GM12873 (cell line): ENCODE results near the gene ATP9B.

ENCODE experiments used
- TF ChIP-seq, protein P1 (sequence below): IDR thresholded peaks from 2 replicates; pipeline ENCODE4 v1.5.1; 2012; ENCODE audit warnings: low read depth, mild to moderate bottlenecking, moderate library complexity, low read length, control low read depth; ENCODE audit not compliant: insufficient read depth; ENCODE audit errors: missing control alignments

Gene ATP9B

DNA sequence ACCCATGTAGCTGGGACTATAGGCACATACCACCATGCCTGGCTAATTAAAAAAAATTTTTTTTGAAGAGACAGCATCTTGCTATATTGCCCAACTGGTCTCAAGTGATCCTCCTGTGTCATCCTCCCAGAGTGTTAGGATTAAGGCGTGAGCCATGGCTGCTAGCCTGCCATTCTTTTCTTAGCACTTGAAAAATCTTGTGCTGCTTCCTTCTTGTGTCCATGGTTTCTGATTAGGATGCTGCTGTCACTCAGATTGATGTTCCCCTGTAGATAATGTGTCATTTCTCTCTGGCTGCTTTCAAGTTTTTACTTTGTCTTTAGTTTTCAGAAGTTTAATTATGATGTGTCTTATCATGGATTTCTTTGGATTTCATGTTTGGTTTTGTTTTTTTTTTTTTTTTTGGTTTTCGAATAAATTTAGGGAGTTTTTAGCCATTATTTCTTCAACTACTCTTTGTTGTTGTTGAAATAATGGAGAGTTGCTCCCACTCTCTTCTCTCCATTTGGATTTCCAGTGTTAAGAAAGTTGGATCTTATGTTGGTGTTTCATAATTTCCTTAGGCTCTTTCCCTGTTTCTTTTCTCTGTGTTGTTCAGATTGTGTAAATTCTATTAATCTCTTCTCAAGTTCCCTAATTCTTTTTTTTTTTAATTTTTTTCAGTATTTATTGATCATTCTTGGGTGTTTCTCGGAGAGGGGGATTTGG, 2.5 kb downstream of the ATP9B start:
- TF ChIP-seq, protein P1, sequence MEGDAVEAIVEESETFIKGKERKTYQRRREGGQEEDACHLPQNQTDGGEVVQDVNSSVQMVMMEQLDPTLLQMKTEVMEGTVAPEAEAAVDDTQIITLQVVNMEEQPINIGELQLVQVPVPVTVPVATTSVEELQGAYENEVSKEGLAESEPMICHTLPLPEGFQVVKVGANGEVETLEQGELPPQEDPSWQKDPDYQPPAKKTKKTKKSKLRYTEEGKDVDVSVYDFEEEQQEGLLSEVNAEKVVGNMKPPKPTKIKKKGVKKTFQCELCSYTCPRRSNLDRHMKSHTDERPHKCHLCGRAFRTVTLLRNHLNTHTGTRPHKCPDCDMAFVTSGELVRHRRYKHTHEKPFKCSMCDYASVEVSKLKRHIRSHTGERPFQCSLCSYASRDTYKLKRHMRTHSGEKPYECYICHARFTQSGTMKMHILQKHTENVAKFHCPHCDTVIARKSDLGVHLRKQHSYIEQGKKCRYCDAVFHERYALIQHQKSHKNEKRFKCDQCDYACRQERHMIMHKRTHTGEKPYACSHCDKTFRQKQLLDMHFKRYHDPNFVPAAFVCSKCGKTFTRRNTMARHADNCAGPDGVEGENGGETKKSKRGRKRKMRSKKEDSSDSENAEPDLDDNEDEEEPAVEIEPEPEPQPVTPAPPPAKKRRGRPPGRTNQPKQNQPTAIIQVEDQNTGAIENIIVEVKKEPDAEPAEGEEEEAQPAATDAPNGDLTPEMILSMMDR = no peak

DNA sequence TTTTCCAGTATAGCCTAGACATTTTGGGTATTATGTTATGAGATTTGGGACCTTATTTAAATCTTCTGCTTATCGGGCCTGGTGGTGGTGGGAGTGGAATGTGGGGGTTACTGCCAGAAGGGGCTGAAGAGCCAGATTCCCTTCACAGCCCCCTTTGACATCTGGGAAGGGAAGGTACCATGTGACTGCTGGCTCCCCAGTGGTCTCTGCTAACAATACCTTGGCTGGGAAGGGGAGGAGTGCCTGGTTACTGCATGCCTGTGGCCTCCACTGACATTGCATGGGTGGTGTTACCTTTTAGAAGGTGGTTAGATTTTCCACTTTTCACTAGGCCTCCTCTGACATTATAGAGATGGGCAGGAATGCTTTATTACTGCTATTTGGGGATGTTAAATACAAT, 8.0 kb downstream of the ATP9B start:
- TF ChIP-seq, protein P1 = no peak

DNA sequence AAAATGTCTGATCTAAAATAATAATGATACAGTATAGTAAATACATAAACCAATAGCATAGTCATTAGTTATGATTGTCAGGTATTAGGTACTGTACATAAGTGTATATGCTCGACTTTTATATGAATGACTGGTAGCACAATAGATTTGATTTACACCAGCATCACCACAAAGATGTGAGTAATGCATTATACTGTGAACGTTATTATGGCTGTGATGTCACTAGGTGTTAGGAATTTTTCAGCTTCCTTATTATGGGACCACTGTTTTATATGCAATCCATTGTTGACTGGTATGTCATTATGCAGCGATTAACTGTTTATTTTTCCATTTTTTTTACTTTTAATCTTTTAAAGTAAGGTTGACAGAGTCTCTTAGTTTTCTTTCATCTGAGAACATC, 23.7 kb downstream of the ATP9B start:
- TF ChIP-seq, protein P1 = no peak

DNA sequence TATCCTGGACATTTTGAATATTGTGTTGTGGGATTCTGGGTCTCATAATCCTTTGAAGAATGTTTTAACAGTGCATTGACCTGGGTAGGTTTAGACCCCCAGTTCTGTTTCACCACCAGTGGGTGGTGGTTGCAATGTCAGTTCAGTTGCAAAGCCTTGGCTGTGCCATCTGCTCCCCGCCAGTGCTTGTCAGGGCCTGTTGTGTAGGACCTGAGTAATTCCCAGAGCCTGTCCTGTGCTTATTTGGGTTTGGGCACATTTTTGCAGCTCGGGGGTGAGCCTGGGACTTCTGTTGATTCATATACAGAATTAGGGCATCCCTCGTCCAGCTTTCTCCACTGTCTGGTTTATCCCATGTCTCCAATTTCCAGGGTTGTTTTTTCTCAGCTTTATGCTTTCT, 24.8 kb downstream of the ATP9B start:
- TF ChIP-seq, protein P1 = no peak

DNA sequence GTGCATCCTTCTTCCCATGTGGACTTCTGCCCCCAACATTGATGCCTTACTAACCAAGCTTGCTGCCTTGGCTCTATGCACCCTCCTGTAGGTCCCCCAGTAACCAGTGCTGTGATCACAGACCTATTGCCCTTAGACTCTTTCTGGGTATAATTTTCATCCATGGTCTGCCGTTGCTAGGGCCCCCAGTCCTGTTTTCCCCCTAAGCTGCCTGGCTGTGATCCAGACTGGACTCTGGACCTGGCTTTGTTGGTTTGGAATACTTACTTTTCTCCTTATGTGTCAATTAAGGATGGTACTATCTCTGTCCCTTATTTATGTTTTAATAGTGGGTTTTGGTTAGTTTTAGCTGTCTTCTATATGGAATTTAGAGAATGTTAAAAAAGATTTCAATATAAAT, 26.0 kb downstream of the ATP9B start:
- TF ChIP-seq, protein P1 = no peak

DNA sequence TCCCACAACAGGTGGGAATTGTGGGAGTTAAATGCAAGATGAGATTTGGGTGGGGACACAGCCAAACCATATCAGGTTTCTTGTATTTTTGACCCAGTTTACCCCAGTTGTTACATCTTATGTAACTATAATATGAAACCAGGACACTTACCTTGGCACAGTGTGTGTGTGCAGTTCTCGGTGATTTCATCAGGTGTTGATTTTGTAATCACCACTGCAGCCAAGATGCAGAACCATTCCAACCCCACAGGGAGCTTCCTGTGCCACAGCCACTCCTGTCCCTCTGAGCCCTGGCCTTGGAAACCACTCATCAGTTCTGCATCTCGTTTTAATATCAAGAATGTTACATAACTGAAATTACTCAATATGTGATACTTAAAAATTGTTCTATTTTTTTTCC, 31.8 kb downstream of the ATP9B start:
- TF ChIP-seq, protein P1 = no peak

DNA sequence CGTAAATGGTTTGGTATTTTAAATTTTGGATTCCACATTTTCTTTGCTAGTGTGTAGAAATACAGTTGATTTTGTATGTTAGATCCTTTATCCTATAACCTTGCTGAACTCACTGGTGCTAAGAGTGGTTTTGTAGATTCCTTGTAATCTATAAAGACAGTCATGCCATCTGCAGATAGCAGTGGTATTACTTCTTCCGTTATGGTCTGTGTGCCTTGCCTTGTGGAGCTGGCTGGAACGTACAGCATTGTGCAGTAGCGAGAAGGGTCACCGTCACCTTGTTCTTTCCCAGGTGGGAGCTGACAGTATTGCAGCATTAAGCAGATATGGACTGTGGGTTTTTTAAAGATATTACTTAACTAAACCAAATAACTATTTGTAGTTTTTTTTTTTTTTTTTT, 33.7 kb downstream of the ATP9B start:
- TF ChIP-seq, protein P1 = no peak
